Upper lobe of right lung (tissue), 1 donor: ENCODE measurements around the gene PLCB1. TPM values are rescaled to one million over a fixed set of nuclear protein-coding genes. Genes with fewer than 3 reads are reported as not detected.
"Not testable (repeated sequence)": the region's sequence is repeated elsewhere in the genome, so short reads cannot be mapped to it uniquely, and the experiment has no call there.

ENCODE experiments used
- ATAC-seq: fragments of 200-7000 bp; cut with Tn5 transposase; one replicate; pipeline ENCODE4 v1.9.1; 2020; ENCODE audit warnings: mild to moderate bottlenecking, moderate library complexity
- DNase-seq: peaks from one replicate; pipeline ENCODE4 v3.0.0-alpha.2; 2020
- H3K27ac ChIP-seq: fragments of 200-600 bp; one replicate; pipeline ENCODE4 v1.8.0; 2022
- H3K27me3 ChIP-seq: fragments of 200-600 bp; one replicate; pipeline ENCODE4 v1.8.0; 2022; ENCODE audit warnings: mild to moderate bottlenecking
- H3K36me3 ChIP-seq: fragments of 200-600 bp; one replicate; pipeline ENCODE4 v1.8.0; 2022
- H3K4me1 ChIP-seq: fragments of 200-600 bp; one replicate; pipeline ENCODE4 v1.8.0; 2022
- H3K4me3 ChIP-seq: fragments of 200-600 bp; one replicate; pipeline ENCODE4 v1.8.0; 2022; ENCODE audit warnings: mild to moderate bottlenecking
- H3K9me3 ChIP-seq: fragments of 200-600 bp; one replicate; pipeline ENCODE4 v1.8.0; 2022
- CTCF ChIP-seq: fragments of 200-600 bp; IDR thresholded peaks from one replicate; pipeline ENCODE4 v1.8.0; 2022; ENCODE audit warnings: antibody characterized with exemption
- intact Hi-C: fragments of 100-400 bp; cut with DNase I; formaldehyde crosslinking; loops from one replicate; pipeline ENCODE4 v1.11.0; 2022
- total RNA-seq: library from RNA; stranded (reverse); fragmentation: NEBNext Ultra II Directional; extraction: Animal tissue kit (Norgen Biotek cat#: 25700); gene quantifications from one replicate; pipeline ENCODE4 v1.2.1, GENCODE V29; 2021
- donor health status: DM: no; HTN: yes; CAD: no; lungs with severe emphysema.

PLCB1 gene
- total RNA-seq, 1 donor from 2014 or later, result 12.4 TPM

DNA sequence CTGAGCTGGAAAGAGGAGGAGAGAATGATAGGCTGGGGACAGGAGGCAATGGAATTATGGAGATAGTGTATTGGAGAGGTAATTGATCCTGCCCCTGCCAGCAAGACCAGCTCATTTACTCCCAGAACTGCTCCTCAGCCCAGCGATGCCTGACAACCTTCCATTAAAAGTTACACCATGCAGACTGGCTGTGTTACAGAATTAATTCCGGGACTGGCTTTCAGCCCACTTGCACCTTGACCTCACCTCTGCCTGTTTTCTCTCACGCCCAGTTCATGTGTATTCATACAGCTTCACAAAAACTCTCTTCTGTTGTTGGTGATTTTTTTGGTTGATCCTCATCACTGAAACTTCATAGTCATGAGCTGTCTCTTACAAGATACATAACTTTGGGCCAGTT lies 207.3 kb downstream of the PLCB1 start:
- H3K27ac ChIP-seq, result no peak overlapping the region
- no peaks in the 10 kb centered on the region for H3K36me3 ChIP-seq
- no peaks in the 10 kb centered on the region for H3K9me3 ChIP-seq
- TF ChIP-seq CTCF, result no peak
- intact Hi-C loops, result no loop called here
- ATAC-seq, result no peak
- no peak for DNase-seq
- H3K4me3 ChIP-seq, result no peak overlapping the region
- no peaks in the 10 kb centered on the region for H3K27me3 ChIP-seq
- no peaks in the 10 kb centered on the region for H3K4me1 ChIP-seq

GRCh38 chr20:8342391-8342790 lies 210.3 kb downstream of the PLCB1 start:
- DNase-seq (no peak), ATAC-seq (no peak)
- H3K36me3 ChIP-seq, result no peaks in the 10 kb centered on the region
- H3K27ac ChIP-seq, result no peak overlapping the region
- no peaks in the 10 kb centered on the region for H3K9me3 ChIP-seq
- no peaks in the 10 kb centered on the region for H3K4me1 ChIP-seq
- H3K27me3 ChIP-seq, result no peaks in the 10 kb centered on the region
- intact Hi-C loops, result no loop called here
- no peak overlapping the region for H3K4me3 ChIP-seq
- no peak for TF ChIP-seq CTCF

GRCh38 chr20:8344106-8344505 lies 212.0 kb downstream of the PLCB1 start:
- no peaks in the 10 kb centered on the region for H3K36me3 ChIP-seq
- H3K4me3 ChIP-seq, result no peak overlapping the region
- H3K4me1 ChIP-seq, result no peaks in the 10 kb centered on the region
- H3K27me3 ChIP-seq, result no peaks in the 10 kb centered on the region
- no peak for DNase-seq
- no peak for ATAC-seq
- no peak for TF ChIP-seq CTCF
- no peaks in the 10 kb centered on the region for H3K9me3 ChIP-seq
- H3K27ac ChIP-seq, result no peak overlapping the region
- intact Hi-C loops, result no loop called here

- no peak for ATAC-seq
- no peak for TF ChIP-seq CTCF
These were observed 212.6 kb downstream of the PLCB1 start for GRCh38 chr20:8344631-8345030.

DNA sequence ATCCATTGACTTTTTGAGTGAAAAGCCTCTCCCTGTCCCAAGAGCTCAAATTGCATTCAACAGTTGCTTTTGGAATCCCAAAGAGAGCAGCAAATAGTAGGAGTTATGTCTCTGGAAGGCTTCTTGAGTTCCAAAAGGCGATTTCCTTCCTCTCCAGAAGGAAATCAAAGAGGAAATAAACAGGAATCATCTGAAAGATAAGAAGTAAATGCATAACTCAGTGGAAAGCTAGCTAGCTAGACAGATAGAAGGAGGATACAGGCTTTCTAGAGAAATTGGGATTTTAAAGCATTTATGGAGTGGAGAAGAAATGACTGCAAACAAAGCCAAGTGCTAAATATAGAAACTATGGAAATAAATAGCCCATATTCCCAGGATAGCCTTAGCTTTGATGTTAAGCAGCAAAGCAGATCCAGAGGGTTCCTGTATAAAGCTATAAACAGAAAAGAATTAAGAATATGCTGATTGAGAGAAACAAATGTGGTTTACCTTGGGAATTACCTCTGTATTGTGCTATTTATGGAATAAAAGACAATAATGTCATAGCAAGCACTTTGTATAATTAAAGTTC lies 214.7 kb downstream of the PLCB1 start:
- Histone ChIP-seq H3K27me3 (no peaks in the 10 kb centered on the region), H3K4me1 (no peaks in the 10 kb centered on the region), H3K9me3 (no peaks in the 10 kb centered on the region), H3K36me3 (no peaks in the 10 kb centered on the region), H3K4me3 (no peak overlapping the region), H3K27ac (no peak overlapping the region)
- intact Hi-C loops, result no loop called here
- no peak for TF ChIP-seq CTCF
- ATAC-seq (no peak), DNase-seq (no peak)

More at GRCh38 chr20:8344631-8345030, 212.6 kb downstream of the PLCB1 start:
- no peak overlapping the region for H3K4me3 ChIP-seq
- intact Hi-C loops, result no loop called here
- H3K36me3 ChIP-seq, result no peaks in the 10 kb centered on the region
- H3K27ac ChIP-seq, result no peak overlapping the region
- no peaks in the 10 kb centered on the region for H3K27me3 ChIP-seq
- H3K4me1 ChIP-seq, result no peaks in the 10 kb centered on the region
- H3K9me3 ChIP-seq, result no peaks in the 10 kb centered on the region
- DNase-seq, result no peak

GRCh38 chr20:8350225-8350624 lies 218.2 kb downstream of the PLCB1 start:
- ATAC-seq, H3K27me3 ChIP-seq, H3K4me3 ChIP-seq, H3K9me3 ChIP-seq, H3K36me3 ChIP-seq, DNase-seq, intact Hi-C loops, H3K4me1 ChIP-seq, H3K27ac ChIP-seq: not testable (repeated sequence)
